NCI-H2196 treated with DMSO at 0.1 percent for 48 hours (cell line): Measurements from ENCODE around the gene LRRC61.

Experiments used
- DNase-seq: peaks from one replicate; lab custom pipeline; 2025; ENCODE audit not compliant: unreplicated experiment; lab: John Stamatoyannopoulos, UW

The LRRC61 gene

DNA sequence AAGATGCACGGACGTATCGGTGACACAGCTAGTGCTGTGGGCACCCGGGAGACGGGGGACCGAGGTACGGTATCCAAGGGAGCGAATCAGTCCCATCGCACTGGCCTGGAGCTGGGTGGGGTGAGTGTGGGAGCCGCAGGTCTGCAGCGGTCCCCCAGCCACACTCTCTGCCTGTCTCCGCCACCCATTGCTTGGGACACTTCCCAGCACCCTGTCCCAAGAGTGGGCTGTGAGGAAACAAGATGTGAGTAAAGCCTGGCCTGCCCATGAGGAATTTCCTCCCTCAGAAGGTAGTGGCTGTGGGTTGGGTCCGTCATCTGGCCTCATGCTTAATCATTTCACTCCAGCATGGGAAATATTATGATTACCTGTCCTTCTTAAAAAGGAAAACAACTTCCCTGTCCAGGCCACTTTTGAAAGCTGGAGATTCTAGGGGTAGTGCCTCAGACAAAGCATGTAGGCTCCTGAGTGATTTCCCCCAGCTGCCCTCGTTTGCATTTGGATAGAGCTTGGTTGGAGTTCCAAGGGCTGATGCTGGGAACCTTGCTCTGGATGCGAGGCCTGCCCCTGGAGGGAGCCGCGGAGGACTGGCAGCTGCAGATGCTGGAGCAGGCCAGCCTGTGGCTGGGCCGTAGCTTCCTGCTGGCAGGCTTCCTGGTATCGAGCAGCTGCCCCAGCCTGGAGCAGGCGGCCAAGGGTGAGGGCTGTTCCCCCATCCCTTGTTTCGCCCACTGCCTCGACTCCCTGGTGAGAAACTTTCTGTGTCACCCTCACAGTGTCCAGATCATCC is 6.4 kb downstream of the LRRC61 start:
- no peak for DNase-seq

DNA sequence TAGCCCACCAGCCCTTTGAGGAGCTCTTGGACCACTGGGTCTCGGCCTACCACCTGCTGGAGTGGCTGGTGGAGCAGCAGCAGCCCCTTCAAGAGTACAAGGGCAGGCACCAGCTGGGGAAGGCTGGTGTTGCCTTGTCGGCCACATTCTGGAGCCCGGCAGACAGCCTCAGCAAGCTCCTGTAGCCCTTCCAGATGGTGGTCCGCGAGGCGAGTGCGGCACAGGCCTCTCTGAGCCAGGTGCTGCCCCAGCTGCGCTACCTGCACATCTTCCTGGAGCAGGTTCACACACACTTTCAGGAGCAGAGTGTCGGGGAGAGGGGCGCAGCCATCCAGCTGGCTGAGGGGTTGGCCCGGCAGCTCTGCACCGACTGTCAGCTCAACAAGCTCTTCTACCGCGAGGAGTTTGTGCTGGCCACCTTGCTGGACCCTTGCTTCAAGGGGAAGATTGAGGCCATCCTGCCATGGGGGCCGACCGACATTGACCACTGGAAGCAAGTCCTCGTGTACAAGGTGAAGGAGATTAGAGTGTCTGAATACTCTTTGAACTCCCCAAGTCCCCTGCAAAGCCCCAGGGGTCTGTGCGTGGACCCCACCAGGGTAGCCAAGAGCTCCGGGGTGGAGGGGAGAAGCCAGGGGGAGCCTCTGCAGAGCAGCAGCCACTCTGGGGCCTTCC is 7.2 kb downstream of the LRRC61 start:
- DNase-seq: no peak

DNA sequence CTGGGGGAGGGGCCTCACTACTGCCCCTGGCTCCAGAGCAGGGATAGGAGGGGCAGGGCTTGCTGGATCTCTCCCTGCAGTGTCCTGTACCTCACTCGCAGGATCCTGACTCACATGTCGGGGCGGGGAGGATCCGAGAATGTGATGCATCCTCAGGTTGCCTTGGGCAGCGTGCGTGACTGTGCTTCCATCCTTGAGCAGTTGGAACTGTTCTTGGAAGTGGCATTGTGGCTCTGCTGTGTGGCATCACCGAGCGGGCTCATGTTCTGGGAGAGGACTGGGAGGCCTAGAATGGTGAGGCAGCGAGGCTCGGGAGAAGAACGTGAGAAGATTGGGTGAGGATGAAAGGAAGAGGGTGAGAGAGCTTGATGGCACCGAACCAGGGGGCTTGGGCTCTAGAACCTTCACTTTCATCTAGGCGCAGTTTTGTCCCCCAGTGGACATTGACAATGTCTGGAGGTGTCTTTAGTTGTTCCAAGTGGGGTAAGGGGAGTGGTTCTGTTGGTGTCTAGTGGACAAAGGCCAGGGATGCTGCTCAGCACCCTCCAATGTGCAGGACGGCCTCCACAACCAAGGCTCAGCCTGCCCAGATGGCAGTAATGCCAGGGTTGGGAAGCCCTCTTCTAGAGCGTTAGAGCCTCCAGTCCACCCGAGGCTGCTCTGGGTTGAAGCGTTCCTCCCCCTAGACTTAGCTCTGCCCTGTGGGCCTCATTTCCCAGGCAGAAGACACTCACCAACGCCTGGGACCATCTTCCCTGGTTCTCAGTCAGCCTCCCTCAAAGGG is 9.9 kb downstream of the LRRC61 start:
- DNase-seq: no peak

DNA sequence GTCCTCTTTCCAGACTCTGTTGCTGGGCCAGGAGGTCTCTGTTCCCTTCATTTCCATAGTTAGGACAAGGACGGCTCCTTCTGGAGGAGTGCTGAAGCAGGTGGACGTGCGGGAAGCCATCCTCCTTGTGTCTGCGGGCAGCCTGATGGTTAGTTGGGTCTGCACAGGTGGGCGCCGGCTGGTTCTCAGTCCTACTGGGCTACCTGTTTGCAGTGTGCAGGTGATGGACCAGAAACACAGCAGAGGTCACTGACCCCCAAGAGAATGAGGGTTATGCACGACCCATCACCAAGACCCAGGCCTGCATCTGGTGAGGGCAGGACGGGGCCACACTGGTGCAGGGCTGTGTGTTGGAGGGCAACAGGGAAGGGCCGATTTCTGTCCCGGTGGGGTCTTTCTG is 10.5 kb downstream of the LRRC61 start:
- DNase-seq: no peak

DNA sequence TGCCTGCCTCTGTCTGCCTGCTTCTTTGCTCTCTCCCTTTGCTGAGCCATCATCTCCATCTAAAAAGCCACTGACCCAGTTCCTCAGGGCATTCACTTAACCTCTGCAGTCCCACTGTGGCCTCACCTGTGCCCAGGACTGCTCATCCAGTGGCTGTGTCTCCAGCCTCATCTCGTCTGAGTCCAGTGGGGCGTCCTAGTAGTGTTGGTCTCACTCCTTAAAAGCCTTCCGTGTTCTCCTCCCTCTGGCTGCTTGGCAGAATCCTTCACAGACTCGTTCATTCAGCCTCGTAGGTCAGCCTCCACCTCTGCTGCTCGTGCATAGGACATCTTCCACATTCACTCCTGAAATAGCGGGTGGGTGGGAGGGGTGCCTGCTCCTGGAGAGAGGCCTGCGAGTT is 11.0 kb downstream of the LRRC61 start:
- no peak for DNase-seq

DNA sequence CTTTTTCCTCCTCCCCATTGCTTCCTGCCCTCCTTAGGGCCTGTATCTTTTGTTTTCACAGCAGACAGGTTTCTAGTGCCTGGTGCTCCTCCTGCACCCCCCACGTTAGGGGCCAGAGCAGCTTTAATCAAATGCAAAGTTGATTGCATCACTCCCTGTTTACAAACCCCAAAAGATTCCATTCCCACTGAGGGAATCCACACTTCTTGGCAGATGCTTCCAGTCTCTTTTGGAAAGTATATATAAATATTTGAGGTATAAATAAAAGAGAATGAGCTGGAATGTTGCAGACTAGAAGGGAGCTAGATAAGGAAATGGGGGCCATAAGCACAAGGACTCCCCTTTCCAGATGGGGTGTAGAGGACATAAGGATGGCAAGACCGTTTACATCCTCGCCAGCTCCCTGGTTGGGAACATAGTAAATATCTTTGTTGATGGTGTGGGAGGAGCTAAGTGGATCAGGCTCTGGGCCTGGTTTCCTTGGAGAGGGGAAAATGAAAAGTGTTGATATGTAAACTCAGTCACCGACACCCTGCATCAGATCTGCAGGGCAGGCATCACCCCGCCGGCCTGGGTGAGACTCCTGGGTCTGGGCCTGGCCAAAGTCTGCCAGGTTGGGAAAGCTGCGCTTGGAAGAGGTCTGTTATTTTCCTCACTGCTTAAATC is 12.1 kb downstream of the LRRC61 start:
- DNase-seq: no peak

DNA sequence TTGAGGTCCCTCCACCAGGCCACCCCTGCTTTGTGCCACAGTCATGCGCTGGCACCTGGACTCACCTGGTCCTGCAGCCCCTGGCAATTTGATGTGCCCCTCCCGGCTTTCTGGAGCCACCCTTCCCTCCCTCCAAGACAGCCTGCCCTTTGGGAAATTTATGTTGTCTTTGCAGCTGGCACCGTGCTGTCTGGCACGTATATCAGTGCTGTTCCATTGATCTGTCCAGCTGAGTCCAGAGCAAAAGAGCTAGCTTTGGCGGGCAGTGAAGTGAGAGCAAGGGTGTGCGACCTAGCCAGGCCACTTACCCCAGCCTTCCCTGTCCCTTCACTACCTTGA is 12.6 kb downstream of the LRRC61 start:
- no peak for DNase-seq

DNA sequence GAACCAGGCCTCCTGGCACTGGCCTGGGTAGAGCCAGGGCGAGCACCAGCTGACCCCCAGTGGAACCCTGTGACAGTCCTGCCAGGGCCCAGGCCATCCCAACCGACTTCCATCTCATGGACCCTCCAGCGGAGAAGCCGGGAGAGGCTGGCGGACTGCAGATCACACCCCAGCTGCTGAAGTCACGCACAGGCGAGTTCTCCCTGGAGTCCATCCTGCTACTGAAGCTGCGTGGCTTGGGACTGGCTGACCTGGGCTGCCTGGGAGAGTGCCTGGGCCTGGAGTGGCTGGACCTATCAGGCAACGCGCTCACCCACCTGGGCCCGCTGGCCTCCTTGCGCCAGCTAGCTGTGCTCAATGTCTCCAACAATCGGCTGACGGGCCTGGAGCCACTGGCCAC is 13.6 kb downstream of the LRRC61 start:
- DNase-seq: no peak

DNA sequence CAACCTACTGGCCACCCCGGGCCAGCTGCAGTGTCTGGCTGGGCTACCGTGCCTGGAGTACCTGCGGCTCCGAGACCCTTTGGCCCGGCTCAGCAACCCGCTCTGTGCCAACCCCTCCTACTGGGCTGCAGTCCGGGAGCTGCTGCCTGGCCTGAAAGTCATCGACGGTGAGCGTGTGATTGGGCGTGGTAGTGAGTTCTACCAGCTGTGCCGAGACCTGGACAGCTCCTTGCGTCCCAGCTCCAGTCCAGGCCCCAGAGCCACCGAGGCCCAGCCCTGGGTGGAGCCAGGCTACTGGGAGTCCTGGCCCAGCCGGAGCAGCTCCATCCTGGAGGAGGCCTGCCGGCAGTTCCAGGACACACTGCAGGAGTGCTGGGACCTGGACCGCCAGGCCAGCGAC is 14.0 kb downstream of the LRRC61 start:
- DNase-seq: no peak

DNA sequence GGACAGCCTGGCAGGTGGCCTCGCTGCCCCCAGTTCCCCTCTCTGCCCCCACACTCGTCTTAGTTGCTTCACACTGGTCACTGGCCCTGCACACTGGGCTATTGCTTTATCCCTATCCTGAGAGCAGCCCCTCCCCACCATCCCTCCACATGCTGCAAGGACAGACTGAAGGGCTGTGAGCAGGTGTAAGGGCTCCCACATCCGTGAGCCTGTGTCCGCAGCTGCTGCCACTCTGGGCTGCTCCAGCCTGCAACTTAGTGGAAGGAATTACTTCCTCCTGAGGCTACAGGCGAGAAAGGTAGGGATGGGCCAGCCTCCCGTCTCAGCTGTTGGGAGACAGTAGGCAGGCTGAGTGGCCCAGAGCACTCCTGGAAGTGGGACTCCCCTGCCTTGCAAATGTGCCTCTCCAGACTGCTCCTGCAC is 14.5 kb downstream of the LRRC61 start:
- DNase-seq: no peak

DNA sequence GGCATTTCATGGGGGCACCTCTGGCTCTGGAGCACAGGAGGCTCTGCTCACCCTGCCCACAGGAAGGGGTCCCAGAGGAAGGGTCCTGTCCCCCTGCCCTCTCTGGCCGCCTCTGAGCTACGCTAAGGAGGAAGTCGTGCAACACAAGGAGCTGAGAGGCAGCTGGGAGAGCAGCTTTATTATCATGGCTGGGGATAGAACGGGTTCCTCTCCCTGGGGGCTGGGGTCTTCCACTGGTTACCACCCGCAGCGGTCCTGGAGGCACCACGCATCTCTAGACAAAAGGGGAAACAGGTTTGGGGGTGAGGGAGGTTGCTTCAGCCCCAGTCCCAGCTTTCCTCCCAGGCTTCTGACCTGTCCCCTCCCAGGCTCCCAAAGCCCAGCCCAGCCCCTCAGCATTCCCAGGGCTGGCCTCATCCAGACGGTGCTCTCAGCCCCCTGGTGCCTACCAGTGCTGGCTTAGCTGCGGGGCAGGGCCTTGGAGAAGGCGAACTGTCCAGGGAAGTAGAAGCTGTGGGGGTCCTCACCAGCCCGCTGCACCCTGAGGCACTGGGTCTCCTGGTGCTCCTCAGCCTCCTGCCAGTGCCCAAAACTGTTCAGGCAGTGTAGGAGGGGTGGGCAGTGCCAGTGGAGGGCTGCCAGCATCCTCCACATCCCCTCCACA is 15.1 kb downstream of the LRRC61 start:
- no peak for DNase-seq

DNA sequence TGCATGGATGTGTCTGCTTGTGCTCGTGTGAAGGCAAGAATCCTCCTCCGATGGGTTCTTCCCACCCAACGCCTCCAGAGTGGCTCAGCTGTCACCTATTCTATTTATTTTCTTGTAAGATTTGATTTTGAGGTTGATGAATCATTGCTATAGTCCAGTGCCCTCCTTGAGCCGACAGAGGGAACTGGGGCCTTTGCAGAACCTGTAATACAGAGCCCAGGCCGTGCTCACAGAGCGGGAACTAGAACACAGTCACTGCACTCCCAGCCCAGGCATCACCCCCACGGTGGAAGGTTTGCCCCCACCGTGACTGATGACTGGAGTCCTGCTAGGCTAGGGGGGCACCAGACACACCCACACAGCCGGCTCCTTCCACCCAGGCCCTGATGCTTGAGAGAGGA is 16.3 kb downstream of the LRRC61 start:
- no peak for DNase-seq

DNA sequence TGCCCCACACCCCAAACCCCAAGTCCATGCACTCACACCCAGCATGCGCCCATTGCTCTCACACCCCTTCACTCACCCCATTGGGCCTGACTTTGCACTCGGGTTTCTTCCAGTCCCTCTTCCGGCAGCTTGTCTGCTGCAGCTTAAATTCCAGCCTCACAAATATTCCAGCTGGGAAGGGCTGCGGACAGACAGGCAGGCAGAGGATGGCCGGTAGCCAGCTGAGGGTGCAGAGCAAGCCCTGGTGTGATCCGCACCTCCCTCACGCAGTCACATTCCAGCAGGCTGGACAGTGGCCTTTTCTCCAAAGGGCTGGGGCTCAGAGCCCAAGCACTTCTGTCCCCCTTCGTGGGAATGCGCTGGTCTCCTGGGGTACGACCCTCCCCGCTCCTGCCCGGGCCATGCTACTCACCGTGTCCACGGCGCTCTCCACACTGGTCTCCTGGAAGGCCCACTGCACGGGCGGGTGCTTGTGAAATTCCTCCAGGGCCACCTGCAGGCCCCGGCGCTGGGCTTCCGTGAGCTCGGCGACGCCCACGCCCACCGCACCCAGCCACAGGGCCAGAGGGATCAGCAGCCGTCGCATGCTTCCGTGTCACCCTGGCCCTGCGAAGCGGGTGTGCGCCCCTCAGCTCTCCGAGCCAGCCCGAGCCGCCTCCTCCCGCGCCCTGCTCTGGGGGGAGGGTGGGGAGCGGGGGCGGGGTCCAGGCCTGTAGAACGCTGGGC is 17.0 kb downstream of the LRRC61 start:
- DNase-seq: no peak

DNA sequence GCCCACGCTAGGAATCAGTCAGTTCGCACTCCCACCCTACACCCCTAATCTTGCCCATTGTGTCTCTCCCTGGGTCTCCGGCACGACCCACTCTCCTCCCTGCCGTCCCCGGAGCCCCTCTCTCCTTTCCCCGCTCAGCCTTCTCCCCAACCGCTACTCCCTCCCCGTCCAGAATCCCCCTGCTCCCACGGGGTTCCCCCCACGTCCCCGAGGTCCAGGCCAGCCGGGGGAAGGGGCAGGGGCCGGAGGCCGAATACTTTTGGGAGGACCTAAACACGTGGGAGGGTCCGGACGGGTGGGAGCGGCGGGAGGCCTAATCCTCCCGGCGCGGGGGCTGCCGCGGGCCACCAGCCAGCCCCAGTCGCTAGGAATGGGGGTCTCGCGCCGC is 17.7 kb downstream of the LRRC61 start:
- no peak for DNase-seq

DNA sequence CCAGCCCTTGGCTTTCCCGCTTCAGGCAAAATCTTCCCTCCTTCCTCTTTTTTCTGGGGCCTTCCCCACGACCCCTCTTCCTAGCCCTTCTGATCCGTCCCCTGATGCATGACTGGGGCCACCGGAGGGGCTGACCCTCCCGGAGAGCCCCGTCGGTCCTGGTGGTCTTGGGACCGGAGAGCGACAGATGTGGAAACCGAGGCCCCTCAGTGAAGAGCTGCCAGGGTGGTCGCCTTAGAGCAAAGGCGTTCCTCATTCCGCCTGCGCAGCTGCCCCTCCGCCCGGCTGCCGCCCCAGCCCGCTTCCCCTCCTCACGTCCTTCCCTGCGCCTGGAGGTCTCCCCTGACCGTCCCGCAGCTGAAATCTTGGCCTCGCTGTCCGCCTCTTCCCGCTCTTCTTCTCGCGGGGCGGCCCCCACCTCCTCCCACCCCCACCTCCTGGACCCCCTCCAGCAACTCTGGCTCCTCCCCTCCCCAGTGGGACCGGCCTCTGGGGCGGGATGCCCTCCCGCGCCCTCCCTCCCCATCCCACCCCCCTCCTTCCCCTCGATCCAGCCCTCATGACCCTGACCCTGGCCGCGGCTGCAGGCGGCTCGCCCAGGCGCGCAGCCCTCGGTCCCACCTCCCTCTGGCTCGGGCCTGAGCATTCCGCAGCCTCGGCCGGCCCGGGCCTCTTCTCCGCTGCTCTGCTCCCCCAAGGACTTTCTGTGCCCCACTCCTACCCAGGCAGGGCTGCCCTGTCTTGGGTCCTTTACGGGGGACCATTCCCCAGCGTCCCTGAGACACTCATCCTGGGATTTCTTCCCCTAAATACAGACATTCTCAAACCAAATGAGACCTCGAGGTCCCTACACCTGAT is 18.3 kb downstream of the LRRC61 start, which contains the start of gene RARRES2:
TSS of gene RARRES2 (minus strand) at position 367 of the 858 bp plus-strand sequence. CDS start 1,020 bp downstream, outside the sequence.
- no peak for DNase-seq

DNA sequence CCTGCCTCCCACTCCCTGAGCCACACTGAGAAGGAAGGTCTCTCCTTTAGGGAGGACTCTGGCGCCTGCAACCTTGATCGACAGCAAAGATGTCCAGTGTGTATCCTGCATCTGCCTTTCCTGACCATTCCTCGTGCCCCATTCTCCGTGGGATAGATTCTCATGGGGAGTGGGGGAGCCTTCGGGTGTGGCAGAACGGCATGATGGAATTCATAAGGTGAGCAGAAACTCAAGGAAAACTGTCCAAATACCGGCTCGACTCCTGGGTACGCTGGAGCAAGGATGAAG is 18.9 kb downstream of the LRRC61 start:
- DNase-seq: no peak

DNA sequence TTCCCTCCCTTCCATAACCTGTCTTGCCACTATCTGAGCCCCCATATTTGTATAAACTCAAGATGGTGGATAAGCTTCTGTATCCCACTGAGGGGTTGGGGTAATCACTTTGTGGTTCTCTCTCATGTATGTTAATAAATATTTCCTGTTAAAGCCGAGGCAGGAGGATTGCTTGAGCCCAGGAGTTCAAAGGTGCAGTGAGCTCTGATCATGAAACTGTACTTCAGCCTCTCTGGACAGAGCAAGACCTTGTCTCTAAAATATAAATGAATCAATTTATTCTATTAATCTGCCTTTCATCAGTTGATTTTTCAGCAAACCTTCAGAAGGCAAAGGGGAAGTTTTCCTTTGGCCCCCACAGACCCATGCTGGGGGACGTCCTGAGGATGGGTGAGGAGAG is 20.1 kb downstream of the LRRC61 start:
- DNase-seq: no peak

DNA sequence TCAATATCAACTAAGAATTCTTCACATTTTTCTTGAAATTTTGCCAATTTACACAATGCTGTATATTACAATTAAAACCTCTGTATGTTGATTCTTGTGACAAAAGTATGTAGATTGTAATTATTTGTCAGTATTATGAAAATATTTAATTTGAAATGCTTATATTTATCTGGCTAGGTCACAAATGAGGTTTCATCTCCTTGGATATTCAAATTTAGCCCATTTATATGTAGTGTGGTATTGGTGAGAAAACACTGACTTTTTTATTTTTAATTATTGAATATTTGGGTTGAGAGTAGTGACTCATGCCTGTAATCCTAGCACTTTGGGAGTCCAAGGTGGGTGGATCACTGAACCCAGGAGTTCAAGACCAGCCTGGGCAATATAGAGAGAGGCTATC is 21.1 kb downstream of the LRRC61 start:
- DNase-seq: no peak

DNA sequence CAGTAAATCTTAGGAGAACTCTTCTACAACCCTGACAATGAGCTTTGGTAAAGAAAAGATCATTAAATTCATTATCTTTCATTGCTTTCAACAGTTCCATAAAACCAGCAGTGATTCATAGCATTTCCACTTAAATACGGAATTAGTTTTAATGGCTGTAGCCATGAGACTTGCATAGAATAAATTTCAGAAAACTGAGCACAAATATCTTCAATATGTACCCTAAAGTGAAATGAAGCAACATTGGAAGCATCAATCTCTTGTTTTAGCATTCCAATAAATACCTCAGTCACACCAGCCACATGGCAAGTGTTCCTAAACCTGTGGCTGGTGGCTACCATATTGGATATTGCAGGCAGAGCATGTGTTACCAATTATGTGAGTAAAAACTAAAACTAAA is 21.9 kb downstream of the LRRC61 start:
- no peak for DNase-seq

DNA sequence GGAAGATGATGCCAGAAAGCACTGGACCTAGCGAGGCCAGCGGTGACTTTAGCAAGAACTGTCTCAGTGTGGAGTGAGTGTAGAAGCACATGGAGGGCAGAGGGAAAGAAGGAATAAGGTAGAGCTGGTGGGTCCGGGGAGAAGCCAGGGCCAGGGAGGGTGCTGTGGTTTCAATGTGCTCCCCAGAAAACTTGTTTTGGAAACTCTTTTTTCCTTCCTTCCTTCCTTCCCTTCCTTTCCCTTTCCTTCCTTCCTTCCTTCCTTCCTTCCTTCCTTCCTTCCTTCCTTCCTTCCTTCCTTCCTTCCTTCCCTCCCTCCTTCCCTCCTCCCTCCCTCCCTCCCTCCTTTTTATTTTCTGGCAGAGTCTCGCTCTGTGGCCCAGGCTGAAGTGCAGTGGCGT is 23.8 kb downstream of the LRRC61 start:
- DNase-seq: no peak
